Suprapubic skin (tissue), 4 donors: ENCODE results near the gene NKPD1. TPM values are rescaled to one million over a fixed set of nuclear protein-coding genes. Genes with fewer than 3 reads are reported as not detected.

Source experiments
- DNase-seq, 2 donors: peaks; one replicate each; pipeline ENCODE4 v3.0.0-alpha.2; 2019; ENCODE audit warnings: low spot score in 2 of 2
- H3K27ac ChIP-seq: fragments of 200-600 bp; sonication (generic); one replicate; pipeline ENCODE4 v1.5.1; 2019
- H3K27me3 ChIP-seq: fragments of 200-600 bp; sonication (generic); one replicate; pipeline ENCODE4 v1.5.1; 2019
- H3K36me3 ChIP-seq: fragments of 200-600 bp; sonication (generic); one replicate; pipeline ENCODE4 v1.5.1; 2019
- H3K4me1 ChIP-seq: fragments of 200-600 bp; sonication (generic); one replicate; pipeline ENCODE4 v1.5.1; 2019
- H3K4me3 ChIP-seq: fragments of 200-600 bp; sonication (generic); one replicate; pipeline ENCODE4 v1.5.1; 2019; ENCODE audit warnings: mild to moderate bottlenecking
- H3K9me3 ChIP-seq: fragments of 200-600 bp; sonication (generic); one replicate; pipeline ENCODE4 v1.5.1; 2019
- CTCF ChIP-seq, 2 donors: fragments of 200-600 bp in 1 of 2; fragments of 450-650 bp in 1 of 2; sonication (generic) in 1 of 2; IDR thresholded peaks; one replicate each; pipeline ENCODE4 v1.5.1; 2016 to 2019; ENCODE audit warnings: antibody characterized with exemption in 2 of 2, mild to moderate bottlenecking in 1 of 2, moderate library complexity in 1 of 2
- EP300 ChIP-seq: sonication (generic); formaldehyde crosslinking; IDR thresholded peaks from one replicate; pipeline ENCODE4 v1.6.1; 2017; ENCODE audit warnings: antibody characterized with exemption
- POLR2A ChIP-seq, 2 donors: fragments of 450-650 bp; IDR thresholded peaks; one replicate each; pipeline ENCODE4 v1.6.1; 2017; ENCODE audit warnings: antibody characterized with exemption in 2 of 2, mild to moderate bottlenecking in 2 of 2, moderate library complexity in 2 of 2
- POLR2AphosphoS5 ChIP-seq, 3 donors: sonication (generic); formaldehyde crosslinking; IDR thresholded peaks; one replicate each; pipeline ENCODE4 v1.6.1; 2017; ENCODE audit warnings: antibody characterized with exemption in 3 of 3
- WGBS: methylation state at CpG from one replicate; pipeline ENCODE4 v1.1.5; 2018; 5-methylcytosine and 5-hydroxymethylcytosine counted together
- total RNA-seq, 4 donors: library from RNA; depleted of rRNA; stranded (reverse); fragments of >200 nt; gene quantifications; one replicate each; pipeline ENCODE4 v1.1.0, GENCODE V29; 2016

NKPD1 gene
- total RNA-seq, 4 donors from 2014 or later: 22.4 to 60.4 (median 51.1) TPM

- Histone ChIP-seq H3K27me3 (peaks cover 15% of the 10 kb centered on the region), H3K4me3 (no peak overlapping the region), H3K27ac (no peak overlapping the region), H3K4me1 (peaks cover 38% of the 10 kb centered on the region), H3K36me3 (peaks cover 17% of the 10 kb centered on the region), H3K9me3 (no peaks in the 10 kb centered on the region)
- 37% methylated on average over 2 of the region's 4 CpGs for WGBS
- no peak for DNase-seq
- no peak for TF ChIP-seq POLR2AphosphoS5 (IDR thresholded peaks at IDR 0.05)
Measured at GRCh38 chr19:45150751-45151281, 10.0 kb downstream of the NKPD1 start.

- WGBS: 91% methylated on average over 4 of the region's 4 CpGs
- TF ChIP-seq EP300 (no peak), POLR2A (IDR thresholded peaks at IDR 0.05) (no peak), POLR2AphosphoS5 (IDR thresholded peaks at IDR 0.05) (no peak), CTCF (IDR thresholded peaks at IDR 0.05) (no peak)
Measured at GRCh38 chr19:45150180-45150579, 10.6 kb downstream of the NKPD1 start.

GRCh38 chr19:45149129-45149528, 11.7 kb downstream of the NKPD1 start:
- DNase-seq: no peak
- H3K27me3 ChIP-seq: peaks cover 15% of the 10 kb centered on the region
- H3K36me3 ChIP-seq: peaks cover 33% of the 10 kb centered on the region
- H3K27ac ChIP-seq: no peak overlapping the region
- peaks cover 35% of the 10 kb centered on the region for H3K4me1 ChIP-seq
- no peaks in the 10 kb centered on the region for H3K9me3 ChIP-seq
- 82% methylated on average over 9 of the region's 9 CpGs for WGBS
- TF ChIP-seq EP300 (no peak), CTCF (IDR thresholded peaks at IDR 0.05) (no peak), POLR2AphosphoS5 (IDR thresholded peaks at IDR 0.05) (no peak), POLR2A (IDR thresholded peaks at IDR 0.05) (no peak)
- H3K4me3 ChIP-seq: no peak overlapping the region

More at GRCh38 chr19:45150180-45150579, 10.6 kb downstream of the NKPD1 start:
- DNase-seq: no peak
- H3K36me3 ChIP-seq: peaks cover 24% of the 10 kb centered on the region
- peaks cover 15% of the 10 kb centered on the region for H3K27me3 ChIP-seq
- no peak overlapping the region for H3K27ac ChIP-seq
- peaks cover 36% of the 10 kb centered on the region for H3K4me1 ChIP-seq
- no peaks in the 10 kb centered on the region for H3K9me3 ChIP-seq
- H3K4me3 ChIP-seq: no peak overlapping the region

- peaks cover 25% of the 10 kb centered on the region for H3K4me1 ChIP-seq
- no peak overlapping the region for H3K4me3 ChIP-seq
- WGBS: 84% methylated on average over 12 of the region's 18 CpGs
- TF ChIP-seq POLR2AphosphoS5 (IDR thresholded peaks at IDR 0.05) (no peak), EP300 (no peak), CTCF (IDR thresholded peaks at IDR 0.05) (no peak)
- DNase-seq: no peak
- no peak overlapping the region for H3K27ac ChIP-seq
- no peaks in the 10 kb centered on the region for H3K9me3 ChIP-seq
- H3K27me3 ChIP-seq: peaks cover 11% of the 10 kb centered on the region
- H3K36me3 ChIP-seq: peaks cover 43% of the 10 kb centered on the region
Measured at GRCh38 chr19:45147835-45148676, 12.7 kb downstream of the NKPD1 start.

GRCh38 chr19:45146741-45147205, 14.0 kb downstream of the NKPD1 start:
- Histone ChIP-seq H3K4me1 (peaks cover 12% of the 10 kb centered on the region), H3K36me3 (peaks cover 56% of the 10 kb centered on the region), H3K9me3 (no peaks in the 10 kb centered on the region), H3K4me3 (no peak overlapping the region), H3K27me3 (peaks cover 5% of the 10 kb centered on the region), H3K27ac (no peak overlapping the region)
- no peak for DNase-seq
- WGBS: 66% methylated on average over 17 of the region's 18 CpGs
- no peak for TF ChIP-seq POLR2AphosphoS5 (IDR thresholded peaks at IDR 0.05)
- no peak for TF ChIP-seq CTCF (IDR thresholded peaks at IDR 0.05)
- TF ChIP-seq EP300: no peak
- TF ChIP-seq POLR2A (IDR thresholded peaks at IDR 0.05): no peak
